Measurements from ENCODE around the gene ADAMTS13. TPM values are rescaled to one million over a fixed set of nuclear protein-coding genes. Genes with fewer than 3 reads are reported as not detected.
"Not testable (repeated sequence)": the region's sequence is repeated elsewhere in the genome, so short reads cannot be mapped to it uniquely, and the experiment has no call there.

The ADAMTS13 gene
- not detected in 2 replicates for total RNA-seq (2014; rRNA removed; shearing (Covaris generic))

GRCh38 chr9:133421615-133422542, at the start of gene ADAMTS13:
Gene ADAMTS13 (plus strand): TSS chr9:133422367. CDS start chr9:133422444, 77 bp downstream.
- DNase-seq (ENCODE audit: low read depth) = no peak

GRCh38 chr9:133374612-133375115, 47.5 kb upstream of the ADAMTS13 start:
- DNase-seq (ENCODE audit: low read depth) = peak; percentile 46

DNA sequence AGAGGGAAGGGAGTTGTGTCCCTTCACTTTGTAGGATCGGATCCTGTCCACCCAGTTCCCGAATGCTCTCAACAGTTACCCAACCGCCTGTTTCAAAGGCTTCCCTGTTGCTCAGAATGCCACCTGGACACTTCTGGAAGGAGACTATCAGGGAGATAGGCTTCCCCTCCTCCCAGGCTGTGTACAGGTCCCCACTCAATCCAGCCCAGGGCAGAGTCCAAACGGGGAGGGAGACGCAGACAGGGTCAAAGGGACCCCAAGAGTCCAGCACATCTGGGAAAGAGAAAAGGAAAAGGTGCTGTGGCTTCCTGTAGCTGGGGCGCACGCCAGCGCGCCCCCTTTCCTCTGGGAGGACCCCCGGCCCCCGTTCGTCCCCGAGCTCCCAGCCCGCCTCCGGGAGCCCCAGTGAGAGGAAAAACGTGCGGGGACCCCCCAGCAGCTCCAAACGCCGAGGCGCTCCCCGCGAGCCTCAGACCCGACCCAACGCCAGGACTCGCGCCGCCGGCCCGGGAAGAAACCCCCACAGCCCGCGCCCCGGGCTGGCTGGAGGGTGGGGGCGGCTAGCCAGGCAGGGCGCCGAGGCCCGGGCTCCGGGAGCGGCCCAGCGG, 46.9 kb upstream of the ADAMTS13 start:
- peak; percentile 24 for DNase-seq (ENCODE audit: low read depth)

DNA sequence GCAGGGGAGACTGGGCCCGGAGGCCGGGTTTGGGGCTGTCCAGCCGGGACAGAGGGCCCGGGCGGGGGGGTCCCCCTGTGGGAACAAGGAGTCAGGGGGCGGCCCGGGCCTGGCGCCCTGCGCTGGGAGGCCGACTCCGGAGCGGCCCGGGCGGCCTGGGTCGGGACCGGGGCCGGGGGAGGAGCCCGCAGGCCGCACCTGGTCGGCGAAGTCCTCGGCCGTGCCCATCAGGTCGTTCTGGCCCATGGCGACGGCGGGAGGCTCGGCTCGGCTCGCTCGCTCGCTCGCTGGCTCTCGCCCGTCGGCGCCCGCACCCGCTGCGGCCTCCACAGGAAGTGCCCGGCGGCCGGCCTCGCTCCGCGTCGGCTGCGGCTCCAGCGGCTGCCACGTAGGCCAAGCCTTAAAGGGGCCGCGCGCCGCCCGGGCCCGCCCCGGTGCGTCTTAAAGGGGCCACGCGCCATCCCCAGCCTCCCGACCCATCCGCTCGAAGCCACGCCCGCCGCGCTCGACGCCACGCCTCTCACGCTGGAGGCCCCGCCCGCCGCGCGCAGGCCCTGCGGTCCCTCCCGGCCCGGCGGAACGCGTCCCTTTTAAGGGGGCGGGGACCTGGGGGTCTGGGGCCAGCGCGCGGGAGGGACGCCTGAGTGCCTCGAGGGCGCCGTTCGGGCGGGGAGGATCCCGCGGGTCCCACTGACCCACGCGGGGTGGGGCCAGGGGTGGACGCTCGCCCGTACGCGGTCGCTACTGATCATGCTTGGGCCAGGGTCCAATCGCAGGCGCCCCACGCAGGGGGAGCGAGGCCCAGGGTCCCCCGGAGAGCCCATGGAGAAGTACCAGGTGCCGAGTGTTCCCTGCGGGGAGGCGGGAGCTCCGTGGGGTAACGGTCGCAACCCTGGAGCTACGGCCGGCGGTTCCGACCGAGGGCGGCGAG, 46.2 kb upstream of the ADAMTS13 start, which contains the start of the genes STKLD1 and SURF4:
Gene STKLD1 (plus strand): TSS at position 643 of the 931 bp plus-strand sequence. CDS start 108 bp downstream, at position 751.
Gene SURF4 (minus strand): TSS at position 337 of the 931 bp plus-strand sequence. CDS start 91 bp downstream, at position 246.
- peak; percentile 94 for DNase-seq (ENCODE audit: low read depth)

- DNase-seq (ENCODE audit: low read depth) = not testable (repeated sequence)
Measured at GRCh38 chr9:133377280-133377679, 44.9 kb upstream of the ADAMTS13 start.

- peak; percentile 43 for DNase-seq (ENCODE audit: low read depth)
Measured at GRCh38 chr9:133377721-133378216, 44.4 kb upstream of the ADAMTS13 start.

DNA sequence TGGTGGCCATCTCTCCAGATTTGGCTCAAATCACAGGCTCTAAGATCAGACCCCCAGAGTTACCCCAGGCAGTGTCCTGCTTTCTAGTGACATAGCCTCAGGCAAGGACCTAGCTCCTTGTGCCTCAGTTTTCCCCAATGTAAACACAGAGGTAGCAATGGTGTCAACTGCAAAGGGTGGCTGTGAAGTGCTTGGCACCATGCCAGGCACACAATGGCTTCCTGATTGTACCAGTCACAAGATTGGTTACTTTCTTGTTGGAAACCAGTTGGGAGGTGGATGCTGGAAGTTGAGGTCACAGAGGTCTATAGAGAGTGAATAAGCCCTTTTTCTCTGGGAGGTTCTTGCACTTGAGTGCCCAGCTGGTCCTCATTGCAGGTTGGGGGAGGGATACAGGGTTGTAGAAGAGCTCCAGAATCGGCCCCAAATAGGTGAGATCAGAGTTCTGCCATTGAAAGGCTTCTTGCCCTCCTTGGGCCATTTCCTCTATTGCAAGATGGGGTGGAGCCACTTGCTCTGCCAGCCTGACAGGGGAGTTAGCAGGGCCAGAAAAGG, 43.7 kb upstream of the ADAMTS13 start:
- DNase-seq (ENCODE audit: low read depth) = no peak

DNA sequence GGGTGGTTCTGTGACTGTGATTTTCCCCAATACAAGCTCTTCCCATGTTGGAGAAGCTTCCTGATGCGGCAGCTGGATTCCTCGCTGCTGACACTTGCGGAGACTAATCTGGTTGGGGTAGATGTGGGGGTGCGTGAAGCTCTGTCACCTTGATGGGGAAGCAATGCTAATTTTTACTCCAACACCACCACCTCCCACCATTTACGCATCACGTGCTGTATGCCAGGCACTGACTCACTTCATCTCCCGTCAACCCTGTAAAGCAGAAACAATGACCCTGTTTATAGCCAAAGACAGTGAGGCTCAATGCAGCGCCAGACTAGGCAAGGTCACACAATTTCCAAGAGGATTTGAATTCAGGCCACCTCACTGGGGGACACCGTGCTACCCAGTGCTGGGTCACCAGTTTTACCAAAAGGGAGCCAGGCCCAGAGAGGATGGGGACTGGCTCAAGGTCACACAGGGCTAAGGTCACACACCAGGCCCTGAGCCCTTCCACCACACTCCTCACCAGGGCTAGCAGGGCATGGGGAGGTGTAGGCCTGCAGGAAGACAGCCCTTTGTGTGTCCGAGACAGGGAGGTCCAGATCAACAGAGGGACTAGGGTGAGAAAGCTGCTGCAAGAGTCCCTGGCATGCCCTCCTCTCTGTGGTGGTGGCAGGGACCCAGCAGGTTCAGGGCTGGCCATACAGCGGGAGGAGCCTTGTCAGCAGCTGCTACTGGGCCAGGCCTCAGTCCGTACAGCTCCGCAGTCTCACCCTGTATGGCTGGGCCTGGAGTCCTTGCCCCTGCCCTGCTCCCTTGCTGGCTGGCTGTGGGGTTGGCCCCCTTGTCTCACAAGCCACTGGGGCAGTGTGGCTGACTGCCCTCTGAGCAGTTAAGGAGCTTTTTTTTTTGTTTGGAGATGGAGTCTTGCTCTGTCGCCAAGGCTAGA, 42.7 kb upstream of the ADAMTS13 start:
- DNase-seq (ENCODE audit: low read depth) = no peak

DNA sequence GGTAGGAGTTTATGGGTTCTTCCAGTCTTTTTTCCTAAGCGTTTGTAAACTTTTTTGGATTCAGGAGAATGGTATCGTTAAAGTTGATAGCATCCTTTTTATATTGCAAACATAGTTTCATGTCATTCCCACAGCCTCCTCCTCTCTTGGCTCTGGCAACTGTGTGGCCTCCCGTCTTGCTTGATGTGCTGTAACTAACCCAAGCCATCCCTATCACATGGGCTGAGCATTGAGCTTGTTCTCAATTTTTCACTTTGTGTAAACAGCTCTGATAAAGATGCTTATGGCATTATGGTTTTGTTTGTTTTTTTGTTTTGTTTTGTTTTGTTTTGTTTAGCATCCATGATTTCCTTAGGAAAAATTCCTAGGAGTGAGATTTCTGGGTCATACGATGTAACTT, 41.4 kb upstream of the ADAMTS13 start:
- DNase-seq (ENCODE audit: low read depth) = no peak

DNA sequence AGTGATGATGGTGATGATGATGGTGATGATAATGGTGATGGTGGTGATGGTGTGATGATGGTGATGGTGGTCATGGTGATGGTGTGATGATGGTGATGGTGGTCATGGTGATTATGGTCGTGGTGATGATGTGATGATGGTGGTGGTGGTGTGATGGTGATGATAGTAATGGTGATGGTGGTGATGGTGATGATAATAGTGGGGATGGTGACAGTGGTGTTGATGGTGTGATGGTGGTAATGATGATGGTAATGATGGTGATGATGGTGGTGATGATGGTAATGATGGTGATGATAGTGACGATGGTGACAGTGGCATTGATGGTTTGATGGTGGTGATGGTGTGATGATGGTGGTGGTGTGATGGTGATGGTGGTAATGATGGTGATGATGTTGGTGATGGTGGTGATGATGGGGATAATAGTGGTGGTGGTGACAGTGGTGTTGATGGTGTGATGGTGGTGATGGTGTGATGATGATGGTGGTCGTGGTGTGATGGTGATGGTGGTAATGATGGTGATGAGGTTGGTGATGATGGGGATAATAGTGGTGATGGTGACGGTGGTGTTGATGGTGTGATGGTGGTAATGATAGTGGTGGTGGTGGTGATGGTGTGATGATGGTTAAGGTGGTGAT, 39.5 kb upstream of the ADAMTS13 start:
- no peak for DNase-seq (ENCODE audit: low read depth)

- DNase-seq (ENCODE audit: low read depth) = no peak
Measured at GRCh38 chr9:133383438-133383837, 38.7 kb upstream of the ADAMTS13 start.

- DNase-seq (ENCODE audit: low read depth) = no peak
Measured at GRCh38 chr9:133384736-133385321, 37.3 kb upstream of the ADAMTS13 start.

- no peak for DNase-seq (ENCODE audit: low read depth)
Measured at GRCh38 chr9:133385452-133385851, 36.7 kb upstream of the ADAMTS13 start.

GRCh38 chr9:133386338-133386737, 35.8 kb upstream of the ADAMTS13 start:
- DNase-seq (ENCODE audit: low read depth) = no peak

DNA sequence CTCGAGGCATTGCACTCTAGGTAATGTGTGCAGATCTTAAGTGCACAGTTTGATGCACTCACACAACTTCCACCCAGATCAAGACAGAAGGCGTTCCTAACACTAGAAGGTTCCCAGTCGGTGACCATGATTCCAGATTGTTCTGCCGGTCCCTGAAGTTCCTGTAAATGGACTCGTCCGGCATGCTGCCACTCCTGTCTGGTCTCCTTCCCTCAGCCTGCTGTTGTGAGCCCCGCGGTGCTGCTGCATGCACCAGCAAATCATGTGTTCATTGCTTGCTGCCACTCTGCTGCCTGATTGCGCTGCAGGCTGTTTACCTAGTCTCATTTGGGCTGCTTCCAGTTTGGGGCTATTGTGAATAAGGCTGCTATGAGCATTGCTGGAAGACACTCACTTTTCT, 34.5 kb upstream of the ADAMTS13 start:
- DNase-seq (ENCODE audit: low read depth) = no peak

DNA sequence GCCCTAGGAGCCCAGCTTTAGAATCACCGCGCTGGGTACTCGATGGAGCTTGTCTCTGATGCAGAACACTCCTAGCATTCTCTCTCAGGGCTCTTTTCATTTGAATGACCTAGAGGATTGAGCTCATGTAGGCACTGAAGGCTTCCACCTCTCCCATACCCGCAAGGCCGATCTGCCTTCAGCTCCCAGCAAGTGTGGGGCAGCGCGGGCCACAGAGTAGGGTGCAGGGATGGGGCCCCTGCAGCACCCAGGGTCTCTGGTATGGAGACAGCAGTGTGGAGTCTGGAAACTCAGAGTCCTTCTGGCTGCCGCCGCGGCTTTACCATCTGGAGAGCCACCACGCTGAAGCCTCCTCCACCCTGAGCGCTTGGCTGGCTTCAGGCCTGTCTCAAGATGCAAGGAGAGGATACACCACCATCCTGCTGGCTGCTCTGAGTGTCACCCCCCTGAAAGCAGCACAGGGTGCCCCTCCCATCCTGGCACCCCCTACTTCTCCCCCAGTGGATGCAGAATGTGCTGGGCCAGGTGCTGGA, 33.1 kb upstream of the ADAMTS13 start:
- DNase-seq (ENCODE audit: low read depth) = no peak

GRCh38 chr9:133389562-133389961, 32.6 kb upstream of the ADAMTS13 start:
- no peak for DNase-seq (ENCODE audit: low read depth)

DNA sequence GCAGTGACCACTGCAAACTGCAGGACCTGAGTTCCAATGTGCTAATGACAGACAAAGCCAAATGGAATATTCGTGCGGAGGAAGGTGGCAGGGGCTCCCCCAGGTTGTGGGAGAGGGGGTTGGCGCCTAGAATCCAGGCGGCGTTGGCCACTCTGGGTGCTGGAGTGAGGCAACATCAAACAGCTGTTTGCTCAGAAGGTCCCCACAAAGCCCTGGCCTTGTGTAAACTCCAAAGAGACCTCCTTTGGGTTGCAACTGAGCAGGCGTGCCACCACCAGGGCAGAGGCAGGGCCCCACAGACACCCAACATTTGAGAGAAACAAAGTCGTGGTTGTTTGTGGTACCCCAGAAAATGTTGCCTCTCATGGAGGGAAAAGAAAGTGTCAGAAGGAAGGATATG, 31.5 kb upstream of the ADAMTS13 start:
- no peak for DNase-seq (ENCODE audit: low read depth)

- DNase-seq (ENCODE audit: low read depth) = not testable (repeated sequence)
Measured at GRCh38 chr9:133391449-133391848, 30.7 kb upstream of the ADAMTS13 start.
